Measurements from ENCODE around the gene FNDC8. TPM values are rescaled to one million over a fixed set of nuclear protein-coding genes. Genes with fewer than 3 reads are reported as not detected.
A peak's percentile ranks its signal among the peaks of the same experiment; 100 is the strongest.
"Not testable (repeated sequence)": the region's sequence is repeated elsewhere in the genome, so short reads cannot be mapped to it uniquely, and the experiment has no call there.

Gene FNDC8
- total RNA-seq, 2 donors from 2014 or later = not detected

- Mint-ChIP-seq H3K27ac (peak overlapping the region; percentile 62), H3K27me3 (no peaks in the 10 kb centered on the region), H3K4me1 (peaks cover 2% of the 10 kb centered on the region), H3K36me3 (ENCODE audit: low read depth) (peaks cover 2% of the 10 kb centered on the region), H3K4me3 (no peak overlapping the region)
- DNase-seq = no peak
- no peaks in the 10 kb centered on the region for H3K9me3 ChIP-seq (ENCODE audit: control insufficient read depth, low read length, poor library complexity, severe bottlenecking)
- ATAC-seq = no peak
Measured at GRCh38 chr17:35138218-35138617, 16.8 kb downstream of the FNDC8 start.

- H3K27ac Mint-ChIP-seq = peak within 1 kb of the TSS; percentile 59
- peak; percentile 98 for ATAC-seq
- H3K9me3 ChIP-seq (ENCODE audit: control insufficient read depth, low read length, poor library complexity, severe bottlenecking) = no peaks in the 10 kb centered on the region
- H3K27me3 Mint-ChIP-seq = no peaks in the 10 kb centered on the region
- H3K36me3 Mint-ChIP-seq (ENCODE audit: low read depth) = no peaks in the 10 kb centered on the region
- H3K4me1 Mint-ChIP-seq = peaks cover 2% of the 10 kb centered on the region
- H3K4me3 Mint-ChIP-seq = peak within 1 kb of the TSS; percentile 86
- peak; percentile 80 to 90 (median 81) for DNase-seq
Measured at GRCh38 chr17:35141681-35142466, 20.5 kb downstream of the FNDC8 start, which contains the start of gene NLE1. NLE1 (minus strand) TSS chr17:35142303; CDS start chr17:35142275, 28 bp downstream.

DNA sequence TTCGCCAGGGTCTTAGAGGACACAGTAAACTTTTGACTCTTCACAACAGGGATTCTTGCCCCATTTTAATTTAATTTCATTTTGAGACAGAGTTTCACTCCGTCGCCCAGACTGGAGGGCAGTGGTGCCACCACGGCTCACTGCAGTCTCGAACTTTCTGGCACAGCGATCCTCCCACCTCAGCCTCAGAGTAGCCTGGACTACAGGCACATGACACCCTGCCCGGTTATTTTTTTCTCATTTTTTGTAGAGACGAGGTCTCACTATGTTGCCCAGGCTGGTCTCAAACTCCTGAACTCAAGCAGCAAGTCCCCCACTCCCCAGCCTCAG is 21.0 kb downstream of the FNDC8 start:
- DNase-seq (no peak), ATAC-seq (peak; percentile 15)
- H3K36me3 Mint-ChIP-seq (ENCODE audit: low read depth) = no peaks in the 10 kb centered on the region
- H3K9me3 ChIP-seq (ENCODE audit: control insufficient read depth, low read length, poor library complexity, severe bottlenecking) = no peaks in the 10 kb centered on the region
- peak overlapping the region; percentile 86 for H3K4me3 Mint-ChIP-seq
- H3K27me3 Mint-ChIP-seq = no peaks in the 10 kb centered on the region
- peaks cover 2% of the 10 kb centered on the region for H3K4me1 Mint-ChIP-seq
- H3K27ac Mint-ChIP-seq = peak overlapping the region; percentile 59

DNA sequence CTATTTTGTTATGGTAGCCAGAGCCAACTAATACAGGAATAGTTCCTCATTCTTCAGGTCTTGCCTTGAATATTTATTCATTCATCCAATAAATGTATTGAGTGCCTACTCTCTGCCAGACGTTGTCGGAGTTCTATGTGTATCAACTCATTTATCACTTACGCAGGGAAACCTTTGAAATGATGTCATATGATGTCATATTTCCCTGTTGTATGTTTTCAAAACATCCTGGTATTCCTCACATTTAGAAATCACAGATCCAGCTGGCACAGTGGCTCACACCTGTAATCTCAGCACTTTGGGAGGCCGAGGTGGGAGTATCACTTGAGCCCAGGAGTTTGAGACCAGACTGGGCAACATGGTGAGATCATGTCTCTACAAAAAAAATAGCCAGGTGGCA is 23.4 kb downstream of the FNDC8 start:
- DNase-seq = no peak
- no peak overlapping the region for H3K4me3 Mint-ChIP-seq

GRCh38 chr17:35146214-35146833 is 24.9 kb downstream of the FNDC8 start:
- peaks cover 4% of the 10 kb centered on the region for H3K4me1 Mint-ChIP-seq
- no peak for DNase-seq
- no peaks in the 10 kb centered on the region for H3K36me3 Mint-ChIP-seq (ENCODE audit: low read depth)
- H3K27me3 Mint-ChIP-seq = no peaks in the 10 kb centered on the region
- ATAC-seq = no peak
- no peaks in the 10 kb centered on the region for H3K9me3 ChIP-seq (ENCODE audit: control insufficient read depth, low read length, poor library complexity, severe bottlenecking)
- H3K4me3 Mint-ChIP-seq = no peak overlapping the region
- no peak overlapping the region for H3K27ac Mint-ChIP-seq

More for the DNA sequence above, 23.4 kb downstream of the FNDC8 start:
- peaks cover 4% of the 10 kb centered on the region for H3K4me1 Mint-ChIP-seq
- no peak for ATAC-seq
- H3K27me3 Mint-ChIP-seq = no peaks in the 10 kb centered on the region
- H3K9me3 ChIP-seq (ENCODE audit: control insufficient read depth, low read length, poor library complexity, severe bottlenecking) = no peaks in the 10 kb centered on the region
- no peaks in the 10 kb centered on the region for H3K36me3 Mint-ChIP-seq (ENCODE audit: low read depth)
- H3K27ac Mint-ChIP-seq = peak overlapping the region; percentile 24

- ATAC-seq (no peak), DNase-seq (no peak)
- Mint-ChIP-seq H3K27ac (no peak within 1 kb of the TSS), H3K4me1 (peaks cover 2% of the 10 kb centered on the region), H3K4me3 (no peak within 1 kb of the TSS), H3K27me3 (no peaks in the 10 kb centered on the region), H3K36me3 (ENCODE audit: low read depth) (no peaks in the 10 kb centered on the region)
- H3K9me3 ChIP-seq (ENCODE audit: control insufficient read depth, low read length, poor library complexity, severe bottlenecking) = no peaks in the 10 kb centered on the region
Measured at GRCh38 chr17:35147375-35147905, 26.0 kb downstream of the FNDC8 start, which contains the start of gene UNC45B. UNC45B (plus strand) TSS chr17:35147817; CDS start chr17:35148264, 447 bp downstream.

GRCh38 chr17:35148144-35148543 is 26.7 kb downstream of the FNDC8 start:
- H3K27me3 Mint-ChIP-seq = no peaks in the 10 kb centered on the region
- H3K4me1 Mint-ChIP-seq = peaks cover 2% of the 10 kb centered on the region
- DNase-seq (no peak), ATAC-seq (no peak)
- no peaks in the 10 kb centered on the region for H3K9me3 ChIP-seq (ENCODE audit: control insufficient read depth, low read length, poor library complexity, severe bottlenecking)
- no peak overlapping the region for H3K27ac Mint-ChIP-seq
- no peaks in the 10 kb centered on the region for H3K36me3 Mint-ChIP-seq (ENCODE audit: low read depth)
- no peak overlapping the region for H3K4me3 Mint-ChIP-seq

DNA sequence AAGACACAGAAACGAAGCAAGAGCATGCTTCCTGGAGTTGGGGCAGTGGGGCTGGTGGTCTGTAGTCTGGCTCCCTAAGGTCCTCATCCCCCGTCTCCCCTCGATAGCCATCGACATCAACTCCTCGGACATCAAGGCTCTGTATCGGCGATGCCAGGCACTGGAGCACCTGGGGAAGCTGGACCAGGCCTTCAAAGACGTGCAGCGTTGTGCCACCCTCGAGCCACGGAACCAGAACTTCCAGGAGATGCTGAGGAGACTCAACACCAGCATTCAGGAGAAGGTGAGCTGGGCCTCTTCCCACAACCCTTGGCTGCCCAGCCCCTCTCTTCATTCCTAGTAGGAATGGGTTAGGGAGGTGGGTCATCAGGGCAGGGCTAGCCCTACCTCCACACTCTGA is 28.5 kb downstream of the FNDC8 start:
- ATAC-seq = no peak
- H3K4me3 Mint-ChIP-seq = no peak overlapping the region
- H3K9me3 ChIP-seq (ENCODE audit: control insufficient read depth, low read length, poor library complexity, severe bottlenecking) = no peaks in the 10 kb centered on the region
- peaks cover 4% of the 10 kb centered on the region for H3K4me1 Mint-ChIP-seq
- no peak for DNase-seq
- H3K27ac Mint-ChIP-seq = no peak overlapping the region
- H3K27me3 Mint-ChIP-seq = peaks cover 4% of the 10 kb centered on the region
- no peaks in the 10 kb centered on the region for H3K36me3 Mint-ChIP-seq (ENCODE audit: low read depth)

- ATAC-seq; DNase-seq; H3K36me3 Mint-ChIP-seq (ENCODE audit: low read depth); H3K27me3 Mint-ChIP-seq; H3K4me1 Mint-ChIP-seq; H3K4me3 Mint-ChIP-seq; H3K27ac Mint-ChIP-seq; H3K9me3 ChIP-seq (ENCODE audit: control insufficient read depth, low read length, poor library complexity, severe bottlenecking): not testable (repeated sequence)
Measured at GRCh38 chr17:35151080-35151479, 29.7 kb downstream of the FNDC8 start.

DNA sequence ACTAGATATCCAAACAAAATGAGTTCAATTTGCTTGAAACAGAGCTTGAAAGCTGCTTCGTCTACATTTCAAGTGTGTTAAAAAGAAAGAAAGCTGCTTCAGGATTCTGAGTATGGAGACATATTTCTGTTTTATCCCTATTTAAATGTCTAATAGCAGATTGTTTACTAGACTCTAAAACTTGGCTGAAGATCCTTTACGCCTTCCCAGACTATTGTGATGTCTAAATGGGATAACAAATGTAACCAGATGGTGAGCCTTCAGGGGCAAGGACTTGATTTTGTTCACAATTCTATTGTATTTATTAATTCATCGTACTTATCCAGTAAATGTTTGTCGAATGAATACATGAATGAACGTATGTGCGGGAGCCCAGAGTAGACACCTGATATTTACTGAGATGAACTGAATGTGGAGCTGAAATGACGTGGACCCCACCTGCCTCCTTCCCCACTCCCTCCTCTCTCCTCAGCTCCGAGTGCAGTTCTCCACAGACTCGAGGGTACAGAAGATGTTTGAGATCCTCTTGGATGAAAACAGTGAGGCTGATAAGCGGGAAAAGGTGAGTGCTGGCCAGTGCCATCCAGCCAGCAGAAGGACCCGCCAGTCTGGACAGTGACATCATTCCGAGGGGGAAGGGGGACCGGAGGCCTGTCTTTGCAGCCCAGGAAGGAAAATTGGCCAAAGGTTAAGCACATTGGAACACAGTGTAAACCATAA is 31.2 kb downstream of the FNDC8 start:
- H3K27ac Mint-ChIP-seq = no peak overlapping the region
- no peak for DNase-seq
- peaks cover 4% of the 10 kb centered on the region for H3K4me1 Mint-ChIP-seq
- H3K4me3 Mint-ChIP-seq = no peak overlapping the region
- H3K27me3 Mint-ChIP-seq = peaks cover 11% of the 10 kb centered on the region
- no peak for ATAC-seq
- no peaks in the 10 kb centered on the region for H3K36me3 Mint-ChIP-seq (ENCODE audit: low read depth)
- no peaks in the 10 kb centered on the region for H3K9me3 ChIP-seq (ENCODE audit: control insufficient read depth, low read length, poor library complexity, severe bottlenecking)

DNA sequence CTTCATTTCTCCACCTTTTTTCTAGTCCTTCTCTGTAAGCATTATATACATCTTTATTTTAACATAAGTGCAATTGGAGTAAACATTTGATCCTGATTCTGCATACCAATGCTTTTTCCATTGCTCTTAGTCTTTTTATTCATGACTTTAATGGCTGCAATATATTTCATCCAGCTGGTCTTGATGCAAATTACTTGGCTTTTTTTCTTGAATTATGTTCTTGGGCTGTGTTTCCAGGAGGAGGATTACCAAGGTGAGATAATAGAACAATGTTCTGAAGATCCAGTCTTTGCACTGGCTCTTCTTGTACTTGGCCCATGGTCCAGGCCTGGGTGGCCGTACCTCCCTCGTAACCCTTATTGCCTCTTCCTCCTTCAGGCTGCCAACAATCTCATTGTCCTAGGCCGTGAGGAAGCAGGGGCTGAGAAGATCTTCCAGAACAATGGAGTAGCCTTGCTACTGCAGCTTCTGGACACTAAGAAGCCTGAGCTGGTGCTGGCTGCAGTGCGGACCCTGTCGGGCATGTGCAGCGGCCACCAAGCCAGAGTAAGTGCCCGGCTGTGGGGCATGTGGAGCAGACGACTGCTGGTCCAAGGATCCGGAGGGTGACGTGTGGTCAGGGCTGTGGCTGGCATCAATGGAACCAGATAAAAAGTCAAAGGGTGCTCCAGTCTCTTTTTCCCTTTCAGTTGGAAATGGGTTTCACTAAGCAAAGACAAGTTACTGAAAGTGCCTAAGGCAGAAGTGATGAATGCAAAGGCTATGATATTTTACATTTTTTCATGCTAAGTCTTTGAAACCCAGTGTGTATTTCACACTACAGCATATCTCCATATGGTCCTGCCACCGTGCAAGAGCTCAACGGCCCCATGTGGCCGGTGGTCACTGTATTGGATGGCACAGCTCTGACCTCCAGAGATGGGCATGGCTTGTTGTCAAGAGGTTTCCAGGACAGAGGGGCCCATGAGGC is 33.1 kb downstream of the FNDC8 start:
- DNase-seq = no peak
- H3K36me3 Mint-ChIP-seq (ENCODE audit: low read depth) = no peaks in the 10 kb centered on the region
- peaks cover 4% of the 10 kb centered on the region for H3K4me1 Mint-ChIP-seq
- H3K4me3 Mint-ChIP-seq = no peak overlapping the region
- peak overlapping the region; percentile 49 for H3K27ac Mint-ChIP-seq
- no peak for ATAC-seq
- no peaks in the 10 kb centered on the region for H3K9me3 ChIP-seq (ENCODE audit: control insufficient read depth, low read length, poor library complexity, severe bottlenecking)
- H3K27me3 Mint-ChIP-seq = peaks cover 11% of the 10 kb centered on the region

GRCh38 chr17:35155246-35155645 is 33.8 kb downstream of the FNDC8 start:
- Mint-ChIP-seq H3K4me3 (no peak overlapping the region), H3K27ac (no peak overlapping the region), H3K36me3 (ENCODE audit: low read depth) (no peaks in the 10 kb centered on the region), H3K4me1 (peaks cover 10% of the 10 kb centered on the region), H3K27me3 (peaks cover 11% of the 10 kb centered on the region)
- ATAC-seq = no peak
- no peak for DNase-seq
- H3K9me3 ChIP-seq (ENCODE audit: control insufficient read depth, low read length, poor library complexity, severe bottlenecking) = no peaks in the 10 kb centered on the region
